ENCODE data around the gene MPHOSPH10. TPM values are rescaled to one million over a fixed set of nuclear protein-coding genes. Genes with fewer than 3 reads are reported as not detected.

Gene MPHOSPH10
- total RNA-seq, 4 donors from 2014 or later = 17.9 to 38.2 (median 22.4) TPM

GRCh38 chr2:71150082-71150816 is 19.8 kb downstream of the MPHOSPH10 start:
- TF ChIP-seq CTCF (IDR thresholded peaks at IDR 0.05) = no peak
- DNase-seq (ENCODE audit: low spot score) (no peak), ATAC-seq (ENCODE audit: low FRiP score) (no peak)

- ATAC-seq (ENCODE audit: low FRiP score) (no peak), DNase-seq (ENCODE audit: low spot score) (no peak)
- no peak for TF ChIP-seq CTCF (IDR thresholded peaks at IDR 0.05)
Observed at GRCh38 chr2:71151620-71152019, 21.2 kb downstream of the MPHOSPH10 start.

GRCh38 chr2:71153585-71154224 is 23.3 kb downstream of the MPHOSPH10 start:
- ATAC-seq (ENCODE audit: low FRiP score) = no peak
- DNase-seq (ENCODE audit: low spot score) = no peak

GRCh38 chr2:71154279-71154678 is 23.8 kb downstream of the MPHOSPH10 start:
- DNase-seq (ENCODE audit: low spot score) = no peak
- no peak for TF ChIP-seq CTCF (IDR thresholded peaks at IDR 0.05)
- ATAC-seq (ENCODE audit: low FRiP score) = no peak

More at GRCh38 chr2:71153585-71154224, 23.3 kb downstream of the MPHOSPH10 start:
- TF ChIP-seq CTCF (IDR thresholded peaks at IDR 0.05) = no peak

GRCh38 chr2:71154798-71155197 is 24.4 kb downstream of the MPHOSPH10 start:
- no peak for TF ChIP-seq CTCF (IDR thresholded peaks at IDR 0.05)
- ATAC-seq (ENCODE audit: low FRiP score) (no peak), DNase-seq (ENCODE audit: low spot score) (no peak)

- TF ChIP-seq CTCF (IDR thresholded peaks at IDR 0.05) = no peak
- DNase-seq (ENCODE audit: low spot score) (no peak), ATAC-seq (ENCODE audit: low FRiP score) (no peak)
Observed at GRCh38 chr2:71155846-71156245, 25.4 kb downstream of the MPHOSPH10 start.

GRCh38 chr2:71156573-71156972 is 26.1 kb downstream of the MPHOSPH10 start:
- TF ChIP-seq CTCF (IDR thresholded peaks at IDR 0.05) = no peak
- DNase-seq (ENCODE audit: low spot score) = no peak
- no peak for ATAC-seq (ENCODE audit: low FRiP score)
